Central memory CD4-positive, alpha-beta T cell (primary cell): ENCODE results near the gene LRP1.

Experiments used
- DNase-seq: peaks from one replicate; pipeline ENCODE4 v3.0.0; 2022

Gene LRP1

DNA sequence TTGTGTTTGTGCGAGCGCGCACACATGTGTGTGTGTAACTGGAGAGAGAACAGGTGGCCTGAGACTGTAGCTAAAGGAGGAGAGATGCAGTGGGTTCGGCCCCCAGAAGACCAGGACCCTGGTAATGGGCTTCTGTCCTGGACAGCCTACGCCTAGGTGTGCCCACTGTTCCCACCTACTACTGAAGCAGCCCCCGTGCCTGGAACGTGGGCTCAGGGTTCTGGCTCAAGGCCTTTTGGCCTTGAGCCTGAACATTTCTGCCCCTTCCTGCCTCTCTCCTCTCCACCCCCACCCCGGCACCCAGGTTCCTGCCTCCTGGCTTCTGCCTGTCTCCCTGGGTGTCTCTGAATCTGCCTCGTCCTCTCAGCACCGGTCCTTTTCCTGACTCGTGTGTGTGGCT is 86.8 kb downstream of the LRP1 start:
- DNase-seq, result no peak

- no peak for DNase-seq
Measured at GRCh38 chr12:57215668-57216013, 87.4 kb downstream of the LRP1 start.

- no peak for DNase-seq
Measured at GRCh38 chr12:57216014-57216911, 88.0 kb downstream of the LRP1 start, which contains the start of gene NXPH4. Gene NXPH4 (plus strand): TSS chr12:57216794. CDS start chr12:57216970, 176 bp downstream.

GRCh38 chr12:57216921-57217879 is 88.9 kb downstream of the LRP1 start:
- DNase-seq, result no peak

DNA sequence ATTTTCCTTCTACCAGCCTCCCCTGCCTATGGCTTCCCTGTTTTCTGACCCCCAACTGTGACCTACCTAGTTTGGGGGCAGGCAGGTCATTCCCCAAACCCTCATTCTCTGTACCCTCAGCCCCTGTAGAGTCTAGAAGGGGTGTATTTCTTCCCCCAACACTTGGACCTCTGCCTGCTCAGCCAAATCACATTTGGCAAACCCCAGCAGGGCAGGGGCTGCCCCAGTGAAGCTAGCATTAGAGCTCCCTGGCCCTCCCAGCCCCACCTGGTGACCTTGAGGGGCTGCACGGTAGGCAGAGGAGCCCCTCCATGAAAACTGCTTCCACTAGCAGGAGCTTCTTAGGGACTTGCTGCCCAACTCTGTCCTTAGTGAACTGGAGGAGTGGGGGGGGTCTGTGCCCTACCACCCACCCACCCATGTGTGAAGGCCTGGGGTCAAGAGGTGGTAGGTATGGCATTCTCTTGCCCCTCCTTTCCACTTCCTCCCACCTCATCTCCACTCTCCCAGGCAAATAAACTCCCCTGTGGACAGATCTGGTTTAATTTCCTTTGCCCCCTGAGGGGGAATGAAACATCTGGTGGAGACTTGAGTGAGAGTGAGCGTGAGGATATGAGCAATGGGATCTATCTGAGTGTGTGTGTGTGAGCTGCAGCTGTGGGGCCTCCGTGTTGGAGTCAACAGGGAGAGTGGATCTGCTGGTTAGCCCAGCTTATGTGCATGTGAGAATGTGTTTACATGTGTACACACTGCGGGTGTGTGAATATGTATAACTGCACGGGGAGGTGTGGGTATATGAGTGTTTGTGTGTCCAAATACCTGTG is 90.0 kb downstream of the LRP1 start:
- DNase-seq, result no peak

DNA sequence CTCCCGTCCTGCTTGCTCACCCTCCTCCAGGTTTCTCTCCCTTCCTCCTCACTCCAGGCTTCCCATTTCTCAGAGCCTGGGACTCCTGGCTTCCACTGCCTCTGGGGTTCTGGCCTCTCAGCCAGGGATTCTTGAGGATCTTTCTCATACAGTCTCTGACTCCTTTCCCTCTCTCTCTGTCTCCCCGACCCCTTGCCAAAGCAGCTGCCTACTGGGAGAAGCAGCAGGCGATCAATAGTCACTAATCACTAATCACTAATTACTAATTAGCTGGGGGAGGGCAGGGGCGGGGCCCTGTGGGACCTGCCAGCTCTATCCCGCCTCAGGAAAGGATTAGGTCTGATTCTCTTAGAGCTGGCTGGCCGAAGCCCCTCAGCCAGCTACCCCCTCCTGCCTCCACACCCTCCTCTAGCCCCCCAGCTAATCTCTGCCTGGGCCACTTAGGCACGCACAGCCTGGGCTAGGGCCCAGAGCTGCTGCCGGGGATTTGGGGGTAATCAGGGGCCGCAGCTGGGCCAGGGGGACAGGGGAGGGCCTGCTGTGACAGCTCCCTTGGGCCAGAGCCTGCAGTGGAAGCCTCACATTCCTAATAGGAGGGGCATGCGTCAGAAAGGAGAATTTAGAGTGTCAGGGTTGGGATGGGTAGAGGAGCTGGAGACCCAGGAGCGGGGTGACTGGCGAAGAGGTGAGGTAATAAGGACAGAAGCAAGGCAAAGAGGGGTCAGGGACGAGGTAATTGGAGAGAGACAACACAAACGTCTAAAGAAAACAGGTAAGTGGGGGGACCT is 91.1 kb downstream of the LRP1 start:
- DNase-seq, result no peak

DNA sequence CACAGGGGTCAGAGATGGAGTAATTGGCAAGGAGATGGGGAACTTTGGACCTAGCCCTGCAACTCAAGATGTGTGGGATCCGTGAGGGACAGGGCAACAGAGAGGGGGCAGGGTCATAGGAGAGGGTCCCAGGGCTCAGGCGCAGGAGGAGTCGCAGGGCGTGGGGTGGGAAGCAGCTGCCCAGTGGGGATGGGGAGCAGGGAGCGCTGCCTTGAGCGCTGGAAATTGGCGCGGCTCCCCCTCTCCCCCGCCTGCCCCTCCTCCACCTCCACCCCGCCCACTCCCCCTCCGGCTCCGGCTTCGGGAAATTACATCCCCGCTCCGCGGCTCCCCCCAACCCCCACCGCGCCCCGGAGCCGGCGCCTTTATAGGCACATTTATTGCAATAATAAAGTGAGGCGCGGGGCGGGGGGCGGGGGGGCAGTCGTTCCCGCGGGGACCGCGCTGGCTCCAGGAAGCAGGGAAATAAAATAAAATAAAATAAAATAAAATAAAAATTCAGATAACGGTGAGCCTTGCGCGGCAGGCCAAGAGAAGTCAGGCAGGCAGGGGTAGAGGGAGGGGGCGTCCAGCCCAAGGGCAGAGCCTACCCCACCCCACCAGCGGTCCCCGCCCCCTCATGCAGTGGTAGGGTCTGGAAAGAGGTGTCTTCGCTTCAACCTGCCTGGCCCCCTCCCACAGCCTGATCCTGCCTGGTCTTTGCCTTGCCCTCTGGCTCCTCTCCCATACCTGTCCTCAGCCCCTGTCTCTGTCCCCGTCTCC is 91.9 kb downstream of the LRP1 start:
- DNase-seq, result no peak

DNA sequence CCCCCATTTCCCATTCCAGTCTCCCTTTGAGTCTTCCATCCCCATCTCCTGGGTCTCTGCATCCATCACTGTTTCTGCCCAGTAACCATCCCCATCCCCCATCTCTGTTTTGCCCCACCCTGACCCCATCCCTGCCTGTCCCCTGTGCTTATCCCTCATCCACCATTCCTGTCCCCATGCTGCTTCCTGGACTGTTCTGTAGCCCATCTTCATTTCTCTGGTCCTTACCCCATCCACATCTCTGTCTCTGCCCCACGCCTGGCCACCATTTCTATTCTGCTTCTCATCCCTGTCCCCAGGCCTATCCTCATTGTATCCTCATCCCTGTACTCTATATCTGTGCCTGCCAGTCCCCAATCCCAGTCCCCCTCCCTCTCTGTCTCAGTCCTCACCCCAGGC is 92.5 kb downstream of the LRP1 start:
- DNase-seq, result no peak

- no peak for DNase-seq
Measured at GRCh38 chr12:57221169-57221917, 93.1 kb downstream of the LRP1 start.

- no peak for DNase-seq
Measured at GRCh38 chr12:57222286-57223190, 94.3 kb downstream of the LRP1 start.

GRCh38 chr12:57223191-57224165 is 95.2 kb downstream of the LRP1 start:
- no peak for DNase-seq

DNA sequence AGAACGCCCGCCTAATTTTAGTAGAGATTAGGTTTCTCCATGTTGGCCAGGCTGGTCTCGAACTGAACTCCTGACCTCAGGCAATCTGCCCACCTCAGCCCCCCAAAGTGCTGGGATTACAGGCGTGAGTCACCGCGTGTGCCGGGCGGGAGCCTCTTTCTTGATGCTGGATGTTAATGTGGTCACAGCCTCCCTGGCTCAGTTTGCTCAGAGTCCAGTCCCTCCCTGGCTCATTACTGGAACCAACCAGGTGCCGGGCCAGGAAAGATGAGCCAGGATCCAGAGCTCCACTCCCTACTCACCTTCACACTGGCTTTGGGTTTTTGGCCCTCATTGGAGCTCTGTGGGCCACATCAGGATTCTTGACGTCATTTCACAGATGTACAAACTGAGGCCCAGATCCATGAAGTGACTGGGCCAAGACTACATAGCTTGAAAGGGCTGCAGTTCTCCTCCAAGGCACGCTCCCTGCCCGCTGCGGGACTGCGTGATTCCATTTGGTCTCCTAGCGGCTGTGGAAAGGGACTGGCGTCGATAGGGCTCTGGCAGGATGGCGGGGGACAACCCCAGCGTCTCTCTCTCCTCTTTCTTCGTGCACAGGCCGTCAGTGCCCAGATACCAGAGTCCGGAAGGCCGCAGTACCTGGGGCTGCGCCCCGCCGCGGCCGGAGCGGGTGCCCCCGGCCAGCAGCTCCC is 96.1 kb downstream of the LRP1 start:
- no peak for DNase-seq

- DNase-seq, result peak; percentile 58
Measured at GRCh38 chr12:57224973-57225679, 96.8 kb downstream of the LRP1 start.

DNA sequence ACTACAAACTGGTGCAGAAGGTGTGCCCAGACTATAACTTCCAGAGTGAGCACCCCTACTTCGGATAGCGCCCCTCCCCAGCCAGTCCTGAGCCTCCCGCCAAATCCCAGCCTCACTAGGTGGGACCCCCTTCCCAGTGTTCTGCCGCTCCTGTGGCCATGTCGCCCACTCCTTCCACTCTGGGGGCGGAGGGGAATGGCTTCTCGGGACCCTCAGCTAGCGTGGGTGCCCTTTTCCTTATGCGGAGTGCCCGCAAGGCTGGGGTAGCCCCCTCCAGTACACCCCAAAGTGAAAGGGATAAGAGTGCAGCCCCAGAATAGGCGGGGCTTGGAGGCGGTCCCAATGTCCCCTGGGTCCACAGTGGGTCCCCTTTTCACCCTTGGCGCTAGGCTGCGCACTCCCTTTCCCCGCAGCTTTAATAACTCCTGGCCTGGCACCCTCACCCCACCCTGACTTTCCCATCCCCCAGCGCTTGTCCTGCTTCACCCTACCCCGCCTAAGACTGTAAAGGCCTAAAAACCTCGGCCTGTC is 97.5 kb downstream of the LRP1 start:
- no peak for DNase-seq

DNA sequence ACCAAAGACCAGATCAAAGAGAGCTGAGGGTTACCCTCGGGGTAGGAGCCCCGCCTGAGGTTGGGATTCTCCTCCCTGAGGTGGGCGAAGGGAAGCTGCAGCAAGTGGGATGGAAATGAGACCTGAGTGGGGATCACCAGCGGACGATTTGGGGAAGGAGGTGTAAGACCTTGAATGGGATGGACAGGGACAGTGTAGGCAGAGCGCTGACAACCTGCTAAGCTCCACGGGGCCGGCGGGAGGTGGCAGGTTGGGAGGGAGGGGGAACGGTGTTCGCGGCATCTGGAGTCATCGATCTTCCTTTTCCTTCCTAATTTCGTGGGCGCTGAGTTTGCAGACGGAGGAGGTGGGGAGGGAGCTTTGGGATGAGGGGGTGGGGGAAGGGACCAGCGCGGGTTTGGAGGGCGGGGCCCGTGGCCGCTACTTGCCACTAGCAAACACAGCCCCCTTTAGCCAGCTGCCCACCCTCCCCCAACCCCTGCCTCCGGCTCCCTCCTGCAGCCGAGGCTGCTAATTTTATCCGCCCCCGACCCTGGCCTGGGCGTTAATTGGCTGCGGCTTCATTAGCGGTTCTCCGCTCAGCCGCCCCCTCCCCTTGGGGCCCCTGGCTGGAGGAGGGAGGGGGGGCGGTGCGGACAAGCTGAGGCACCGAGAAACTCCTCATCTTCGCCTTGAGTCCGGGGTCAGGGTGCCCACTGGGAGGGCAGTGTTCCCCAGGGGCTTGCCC is 98.5 kb downstream of the LRP1 start:
- DNase-seq, result no peak
